ENCODE results near the gene CFAP90. TPM values are rescaled to one million over a fixed set of nuclear protein-coding genes. Genes with fewer than 3 reads are reported as not detected.
A peak's percentile ranks its signal among the peaks of the same experiment; 100 is the strongest.

The CFAP90 gene
- total RNA-seq, 1 experiment from 2014 or later = 0.58 TPM

DNA sequence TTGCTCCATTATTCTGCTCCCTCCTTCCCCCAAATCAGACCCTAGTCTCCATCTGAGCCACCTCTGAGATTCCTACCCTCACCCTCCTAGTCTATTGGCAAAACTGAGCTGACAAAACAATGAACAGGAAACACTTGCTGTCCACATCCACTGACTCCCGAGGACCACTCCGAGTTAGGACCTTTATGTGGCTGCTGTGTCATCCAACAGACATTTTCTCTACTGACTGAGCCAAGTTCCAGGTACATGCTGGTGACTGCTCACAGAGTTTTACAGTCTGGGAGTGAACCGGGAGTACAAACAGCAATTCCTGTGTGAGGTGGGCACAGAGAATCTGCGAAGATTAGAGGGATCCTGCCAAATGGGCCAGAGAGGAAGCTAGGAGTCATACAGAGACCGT is 39.2 kb downstream of the CFAP90 start:
- no TSS peak for BruUV-seq (replicated peaks)
- Histone ChIP-seq H3K27ac (ENCODE audit: low read length) (no peak overlapping the region), H3K9me2 (replicated peaks; ENCODE audit: low read length) (no peaks in the 10 kb centered on the region), H3K9me3 (ENCODE audit: low read length) (no peaks in the 10 kb centered on the region), H3F3A (ENCODE audit: low read length, unreplicated experiment) (no peaks in the 10 kb centered on the region), H3K36me3 (ENCODE audit: low read depth, low read length) (no peaks in the 10 kb centered on the region), H3K79me2 (ENCODE audit: low read length) (no peaks in the 10 kb centered on the region), H3K27me3 (ENCODE audit: low read length) (peaks cover 59% of the 10 kb centered on the region), H3K4me3 (ENCODE audit: low read length) (no peak overlapping the region), H3K4me2 (ENCODE audit: low read length) (no peak overlapping the region), H3K4me1 (ENCODE audit: insufficient read depth, low read length) (no peaks in the 10 kb centered on the region), H3K9ac (ENCODE audit: low read length) (no peak overlapping the region), H2AFZ (ENCODE audit: low read length) (no peak overlapping the region), H4K20me1 (ENCODE audit: low read length) (no peaks in the 10 kb centered on the region)
- TF ChIP-seq EZH2phosphoT487 (IDR thresholded peaks at IDR 0.05; ENCODE audit: borderline replicate concordance, low read length) = no peak
- TF ChIP-seq, protein P1, sequence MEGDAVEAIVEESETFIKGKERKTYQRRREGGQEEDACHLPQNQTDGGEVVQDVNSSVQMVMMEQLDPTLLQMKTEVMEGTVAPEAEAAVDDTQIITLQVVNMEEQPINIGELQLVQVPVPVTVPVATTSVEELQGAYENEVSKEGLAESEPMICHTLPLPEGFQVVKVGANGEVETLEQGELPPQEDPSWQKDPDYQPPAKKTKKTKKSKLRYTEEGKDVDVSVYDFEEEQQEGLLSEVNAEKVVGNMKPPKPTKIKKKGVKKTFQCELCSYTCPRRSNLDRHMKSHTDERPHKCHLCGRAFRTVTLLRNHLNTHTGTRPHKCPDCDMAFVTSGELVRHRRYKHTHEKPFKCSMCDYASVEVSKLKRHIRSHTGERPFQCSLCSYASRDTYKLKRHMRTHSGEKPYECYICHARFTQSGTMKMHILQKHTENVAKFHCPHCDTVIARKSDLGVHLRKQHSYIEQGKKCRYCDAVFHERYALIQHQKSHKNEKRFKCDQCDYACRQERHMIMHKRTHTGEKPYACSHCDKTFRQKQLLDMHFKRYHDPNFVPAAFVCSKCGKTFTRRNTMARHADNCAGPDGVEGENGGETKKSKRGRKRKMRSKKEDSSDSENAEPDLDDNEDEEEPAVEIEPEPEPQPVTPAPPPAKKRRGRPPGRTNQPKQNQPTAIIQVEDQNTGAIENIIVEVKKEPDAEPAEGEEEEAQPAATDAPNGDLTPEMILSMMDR (conservative IDR thresholded peaks at IDR 0.05; ENCODE audit: low read depth, low read length) = no peak
- no peak for TF ChIP-seq EZH2 (IDR thresholded peaks at IDR 0.05; ENCODE audit: low read length, unreplicated experiment)
- POLR2A ChIA-PET (ENCODE audit: unreplicated experiment) = no interaction called here
- CTCF ChIA-PET = no interaction called here
- intact Hi-C loops (cut with micrococcal nuclease) = no loop called here
- DNase-seq = no peak
- no peak for ATAC-seq

DNA sequence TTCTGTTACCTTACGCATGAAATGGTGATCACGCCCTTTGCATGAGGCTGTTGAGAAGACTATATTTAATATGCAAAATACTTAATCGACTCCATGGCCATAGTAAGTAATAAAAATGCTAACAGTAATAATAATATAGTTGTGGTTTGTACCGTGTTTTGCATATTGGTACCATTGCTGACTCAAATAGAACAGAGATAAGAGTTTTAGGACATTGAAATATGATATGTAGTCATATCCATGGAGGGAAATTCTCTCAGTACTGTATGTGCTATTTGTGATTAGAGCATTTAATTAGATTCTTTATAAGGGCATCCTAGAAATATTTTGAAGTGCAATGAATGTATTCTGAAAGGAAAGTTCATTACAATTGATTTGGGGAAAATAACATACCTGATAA is 41.9 kb downstream of the CFAP90 start:
- Histone ChIP-seq H3K4me3 (ENCODE audit: low read length) (no peak overlapping the region), H3K27me3 (ENCODE audit: low read length) (peaks cover 46% of the 10 kb centered on the region), H3K79me2 (ENCODE audit: low read length) (no peaks in the 10 kb centered on the region), H3K9me2 (replicated peaks; ENCODE audit: low read length) (no peaks in the 10 kb centered on the region), H4K20me1 (ENCODE audit: low read length) (no peaks in the 10 kb centered on the region), H3K27ac (ENCODE audit: low read length) (no peak overlapping the region), H2AFZ (ENCODE audit: low read length) (no peak overlapping the region), H3K9ac (ENCODE audit: low read length) (no peak overlapping the region), H3K4me2 (ENCODE audit: low read length) (no peak overlapping the region), H3K9me3 (ENCODE audit: low read length) (no peaks in the 10 kb centered on the region), H3F3A (ENCODE audit: low read length, unreplicated experiment) (no peaks in the 10 kb centered on the region), H3K36me3 (ENCODE audit: low read depth, low read length) (no peaks in the 10 kb centered on the region), H3K4me1 (ENCODE audit: insufficient read depth, low read length) (no peaks in the 10 kb centered on the region)
- TF ChIP-seq EZH2 (IDR thresholded peaks at IDR 0.05; ENCODE audit: low read length, unreplicated experiment) = no peak
- TF ChIP-seq, protein P1 (conservative IDR thresholded peaks at IDR 0.05; ENCODE audit: low read depth, low read length) = no peak
- TF ChIP-seq EZH2phosphoT487 (IDR thresholded peaks at IDR 0.05; ENCODE audit: borderline replicate concordance, low read length) = no peak
- CTCF ChIA-PET = no interaction called here
- POLR2A ChIA-PET (ENCODE audit: unreplicated experiment) = no interaction called here
- no TSS peak for BruUV-seq (replicated peaks)
- DNase-seq = no peak
- intact Hi-C loops (cut with micrococcal nuclease) = no loop called here
- no peak for ATAC-seq

GRCh38 chr5:7805379-7805778 is 45.6 kb downstream of the CFAP90 start:
- H3K27ac ChIP-seq (ENCODE audit: low read length) = no peak overlapping the region
- no peaks in the 10 kb centered on the region for H3K36me3 ChIP-seq (ENCODE audit: low read depth, low read length)
- DNase-seq (peak; percentile 16), ATAC-seq (no peak)
- POLR2A ChIA-PET (ENCODE audit: unreplicated experiment) = no interaction called here
- no peaks in the 10 kb centered on the region for H3K9me2 ChIP-seq (replicated peaks; ENCODE audit: low read length)
- TF ChIP-seq, protein P1 (conservative IDR thresholded peaks at IDR 0.05; ENCODE audit: low read depth, low read length) = peak; percentile 60
- no peak for TF ChIP-seq EZH2 (IDR thresholded peaks at IDR 0.05; ENCODE audit: low read length, unreplicated experiment)
- H4K20me1 ChIP-seq (ENCODE audit: low read length) = no peaks in the 10 kb centered on the region
- H3F3A ChIP-seq (ENCODE audit: low read length, unreplicated experiment) = no peaks in the 10 kb centered on the region
- BruUV-seq (replicated peaks) = no TSS peak
- no peaks in the 10 kb centered on the region for H3K79me2 ChIP-seq (ENCODE audit: low read length)
- no peak overlapping the region for H3K4me2 ChIP-seq (ENCODE audit: low read length)
- no peak overlapping the region for H3K9ac ChIP-seq (ENCODE audit: low read length)
- no peaks in the 10 kb centered on the region for H3K4me1 ChIP-seq (ENCODE audit: insufficient read depth, low read length)
- H3K4me3 ChIP-seq (ENCODE audit: low read length) = no peak overlapping the region
- intact Hi-C loops (cut with micrococcal nuclease) = no loop called here
- CTCF ChIA-PET = no interaction called here
- H3K27me3 ChIP-seq (ENCODE audit: low read length) = peaks cover 35% of the 10 kb centered on the region
- no peak overlapping the region for H2AFZ ChIP-seq (ENCODE audit: low read length)
- H3K9me3 ChIP-seq (ENCODE audit: low read length) = no peaks in the 10 kb centered on the region

Data from PC-3 (cell line).